ENCODE results near the gene PCDHA8.
"Not testable (repeated sequence)": the region's sequence is repeated elsewhere in the genome, so short reads cannot be mapped to it uniquely, and the experiment has no call there.

The PCDHA8 gene

GRCh38 chr5:140870221-140871201 lies 29.5 kb downstream of the PCDHA8 start:
- DNase-seq, result no peak

- no peak for DNase-seq
Observed at GRCh38 chr5:140875085-140876065, 34.4 kb downstream of the PCDHA8 start, which contains the start of gene PCDHA12. TSS of gene PCDHA12 (plus strand) at chr5:140875308. CDS start at chr5:140875473, 165 bp downstream.

GRCh38 chr5:140876541-140877261 lies 35.7 kb downstream of the PCDHA8 start:
- not testable (repeated sequence) for DNase-seq

GRCh38 chr5:140877262-140877581 lies 36.2 kb downstream of the PCDHA8 start:
- DNase-seq, result no peak

GRCh38 chr5:140881889-140882590 lies 41.1 kb downstream of the PCDHA8 start, which contains the start of gene PCDHA13:
TSS of gene PCDHA13 (plus strand) at chr5:140882124. CDS start at chr5:140882269, 145 bp downstream.
- DNase-seq, result no peak

- no peak for DNase-seq
Observed at GRCh38 chr5:140882591-140882899, 41.6 kb downstream of the PCDHA8 start.

- no peak for DNase-seq
Observed at GRCh38 chr5:140883373-140883772, 42.4 kb downstream of the PCDHA8 start.

GRCh38 chr5:140883927-140884697 lies 43.1 kb downstream of the PCDHA8 start:
- DNase-seq, result no peak
